GM21786 (cell line): ENCODE data around the gene ST6GALNAC2.
"Not testable (repeated sequence)": the region's sequence is repeated elsewhere in the genome, so short reads cannot be mapped to it uniquely, and the experiment has no call there.

Source experiments
- ATAC-seq: cut with Tn5 transposase; IDR thresholded peaks from one replicate; pipeline ENCODE4 v1.9.1; 2021; ENCODE audit not compliant: unreplicated experiment

The ST6GALNAC2 gene

DNA sequence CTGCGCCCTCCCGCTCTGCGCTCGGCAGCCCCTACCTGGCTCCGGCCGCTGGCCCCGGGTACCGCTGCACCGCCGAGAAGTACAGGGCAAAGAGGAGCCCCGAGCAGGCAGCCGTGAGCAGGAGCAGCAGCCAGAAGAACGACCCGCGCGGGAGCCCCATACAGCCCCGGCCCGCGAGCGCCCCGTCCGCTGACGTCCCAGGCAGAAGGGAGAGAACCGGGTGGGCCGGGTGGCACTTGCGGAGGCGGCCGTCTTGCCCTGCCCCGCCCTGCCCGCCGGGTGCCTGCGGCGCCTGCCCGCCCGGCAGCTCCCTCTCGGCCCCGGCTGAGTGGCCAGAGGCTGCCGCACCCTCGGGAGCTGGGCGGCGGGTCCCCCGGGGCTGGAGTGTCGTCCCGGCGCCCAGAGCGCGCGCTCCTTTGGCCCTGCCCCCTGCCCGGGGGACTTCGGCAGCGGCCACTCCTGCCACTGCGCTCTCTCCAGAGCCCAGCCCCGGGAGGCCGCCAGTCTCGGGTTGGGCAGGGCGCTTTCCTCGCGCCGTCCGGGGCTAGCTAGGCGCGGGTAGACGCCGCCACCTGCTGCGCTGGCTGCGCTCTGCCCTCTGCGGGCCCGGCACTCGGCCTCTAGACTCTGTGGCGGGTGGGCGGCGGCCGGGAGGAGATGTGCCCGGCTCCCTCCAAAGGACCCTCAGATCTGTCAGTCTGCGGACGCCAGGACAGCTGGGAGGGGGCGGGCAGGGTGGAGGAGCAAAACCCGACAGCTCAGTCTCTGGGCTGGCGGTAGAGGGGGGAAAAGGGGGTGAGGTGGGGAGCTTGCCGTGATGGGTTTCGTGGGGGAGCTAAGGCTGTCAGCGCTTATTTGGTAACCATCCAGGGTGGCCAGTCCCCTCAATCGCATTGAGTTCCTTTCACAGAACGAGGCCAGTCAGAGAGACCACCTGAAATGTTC is at the start of gene ST6GALNAC2:
TSS of gene ST6GALNAC2 (minus strand) at position 212 of the 945 bp plus-strand sequence. CDS start at position 160, 52 bp downstream.
- ATAC-seq: no peak

DNA sequence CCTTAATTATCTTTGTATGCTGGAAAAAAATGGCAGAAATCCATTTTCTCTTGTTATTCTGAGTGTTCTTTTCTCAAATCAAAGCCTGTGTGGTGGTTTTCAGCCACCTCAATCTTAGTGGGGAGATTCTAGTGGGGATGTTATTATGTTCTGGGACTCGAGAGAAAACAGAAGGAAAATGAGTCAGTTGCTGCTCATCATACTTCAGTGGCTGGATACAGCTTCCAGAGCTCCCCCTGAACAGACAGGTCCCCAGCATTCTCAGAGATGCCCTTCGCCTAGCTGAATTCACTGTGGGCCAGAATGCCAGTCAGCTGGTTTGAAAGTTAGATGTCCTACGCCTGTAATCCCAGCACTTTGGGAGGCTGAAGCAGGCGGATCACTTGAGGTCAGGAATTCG is 49.4 kb upstream of the ST6GALNAC2 start:
- ATAC-seq: no peak

DNA sequence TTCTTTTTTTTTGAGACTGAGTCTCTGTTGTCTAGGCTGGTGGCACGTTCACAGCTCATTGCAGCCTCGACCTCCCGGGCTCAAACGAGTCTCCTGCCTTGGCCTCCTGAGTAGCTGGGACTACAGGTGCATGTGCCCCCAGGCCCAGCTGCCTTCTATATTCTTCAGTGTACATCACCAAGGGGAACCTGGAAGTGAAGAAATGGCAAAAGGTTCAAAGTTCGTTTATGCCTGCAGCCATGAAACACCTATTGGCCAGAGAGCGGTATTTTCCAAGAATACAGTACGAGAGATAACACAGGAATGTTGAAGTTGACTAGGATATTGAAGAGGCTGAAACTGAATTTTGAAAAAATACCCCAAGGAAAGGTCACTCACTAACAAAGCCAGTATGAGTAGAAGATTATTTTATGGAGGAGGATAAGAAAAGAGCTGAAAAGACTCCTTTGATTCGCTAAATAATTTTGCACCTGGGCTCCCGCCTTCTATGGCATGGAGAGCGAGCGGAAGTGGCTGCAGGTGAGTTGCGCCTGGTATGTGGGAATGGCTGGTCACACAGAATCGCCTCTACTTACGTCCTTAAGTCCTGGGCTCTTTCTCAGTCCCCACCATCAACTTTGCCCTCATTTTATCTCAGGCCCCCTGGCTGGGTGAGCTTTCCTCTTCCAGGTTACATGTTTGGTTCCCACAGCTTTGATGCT is 48.1 kb upstream of the ST6GALNAC2 start:
- no peak for ATAC-seq

DNA sequence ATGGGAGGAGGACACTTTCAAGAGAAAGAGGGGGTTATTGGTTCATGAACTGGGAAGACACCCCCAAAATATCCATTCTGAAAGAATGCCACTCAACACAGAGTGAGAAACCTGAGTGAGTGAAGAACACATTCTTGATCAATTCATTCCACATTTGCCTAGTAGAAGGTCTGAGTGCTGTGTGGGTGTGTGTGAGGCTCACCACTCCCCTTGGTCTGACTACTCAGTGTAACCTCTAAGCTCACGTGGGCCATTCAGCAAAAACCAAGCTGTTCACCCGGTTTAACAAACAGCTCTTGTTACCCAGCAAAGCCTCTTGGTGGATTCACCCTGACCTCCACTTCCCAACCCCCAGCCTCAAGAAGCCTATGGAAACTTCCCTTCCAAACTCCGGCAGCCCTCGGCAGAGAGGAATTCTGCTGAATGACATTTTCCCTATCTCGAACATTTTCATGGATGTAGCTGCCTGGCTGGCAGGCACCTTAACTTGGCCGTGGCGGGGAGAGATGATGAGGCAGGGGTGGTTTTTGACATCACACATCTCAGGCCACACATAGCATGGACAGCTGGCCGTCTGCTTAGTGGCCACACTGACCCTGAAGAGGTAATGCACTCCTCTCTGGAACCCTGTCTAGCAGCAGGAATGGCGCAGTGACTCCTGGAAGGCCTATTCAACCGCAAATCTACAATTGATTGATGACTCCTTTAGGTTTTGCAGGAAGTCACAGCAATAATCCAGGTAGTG is 46.3 kb upstream of the ST6GALNAC2 start:
- ATAC-seq: no peak

DNA sequence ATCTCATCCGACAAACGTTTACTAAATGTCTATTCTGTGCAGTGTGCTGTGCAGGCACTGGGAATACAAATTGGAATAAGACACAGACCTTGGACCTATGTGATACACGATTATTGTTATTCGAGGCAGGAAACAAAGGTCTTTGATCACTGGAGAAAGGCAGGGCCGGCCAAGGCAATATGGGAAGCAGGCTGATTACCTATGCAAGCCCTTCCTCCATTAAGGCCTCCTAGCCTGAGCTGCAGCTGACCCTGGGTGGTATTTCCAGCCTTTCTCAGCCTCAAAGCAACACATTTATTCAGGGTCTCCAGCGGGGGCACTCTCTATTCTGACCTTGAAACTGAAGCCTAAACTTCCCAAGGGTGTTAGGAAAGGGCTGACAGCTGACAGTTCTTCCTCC is 44.5 kb upstream of the ST6GALNAC2 start:
- no peak for ATAC-seq

DNA sequence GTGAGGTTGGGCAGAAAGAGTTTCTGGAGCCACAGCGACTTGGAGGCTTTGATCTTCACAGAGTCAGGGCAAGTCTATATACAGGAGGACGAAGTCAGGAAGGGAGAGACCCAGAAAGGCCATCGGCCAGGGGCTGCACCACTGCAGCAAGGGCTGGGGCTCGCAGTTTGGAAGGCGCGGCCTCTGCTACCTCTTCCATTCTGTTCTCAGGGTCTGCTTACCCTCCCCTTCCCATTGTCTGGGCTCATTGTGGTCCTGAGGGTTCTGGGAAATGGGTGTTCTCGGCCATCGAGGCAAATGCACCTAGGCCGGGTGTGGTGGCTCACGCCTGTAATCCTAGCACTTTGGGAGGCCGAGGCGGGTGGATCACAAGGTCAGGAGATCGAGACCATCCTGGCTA is 41.9 kb upstream of the ST6GALNAC2 start:
- no peak for ATAC-seq

DNA sequence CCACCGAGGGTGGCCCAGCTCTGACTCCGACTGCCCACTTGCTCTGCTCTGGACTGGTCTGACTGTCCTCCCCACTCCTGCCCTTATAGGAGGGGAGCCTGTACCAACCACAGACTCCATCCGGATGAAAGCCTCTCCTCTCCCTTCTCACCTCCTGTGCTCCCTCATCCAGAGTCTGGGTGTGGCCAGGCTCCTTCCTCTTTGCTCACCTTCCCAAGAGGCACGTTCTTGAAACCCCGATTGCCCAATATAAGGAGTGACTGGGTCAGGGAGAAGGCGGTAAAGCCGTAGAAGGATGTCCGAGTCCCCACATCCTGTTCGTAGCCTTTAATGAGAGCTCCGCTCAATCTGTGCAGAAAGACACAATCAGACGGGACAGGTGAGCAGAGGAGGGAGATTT is 40.8 kb upstream of the ST6GALNAC2 start:
- ATAC-seq: no peak

DNA sequence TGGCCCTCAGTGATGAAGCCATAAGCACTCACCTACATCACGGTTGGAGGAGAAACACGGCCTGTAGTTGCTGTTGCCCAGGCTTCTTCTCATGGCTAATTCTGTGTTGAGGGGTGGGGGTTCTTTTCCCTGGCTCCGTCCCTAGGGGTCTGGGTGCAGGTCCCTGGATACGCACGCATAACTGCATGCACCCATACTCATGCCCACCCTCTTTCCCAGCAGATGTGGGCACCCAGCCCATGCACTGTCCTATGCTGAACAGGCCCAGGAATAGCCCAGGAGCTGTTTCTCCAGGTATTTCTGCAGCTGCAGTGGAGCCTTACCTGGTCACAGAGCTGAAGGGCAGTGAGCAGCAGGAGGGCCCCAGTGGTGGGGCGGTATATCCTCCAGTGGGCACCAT is 39.8 kb upstream of the ST6GALNAC2 start:
- no peak for ATAC-seq

DNA sequence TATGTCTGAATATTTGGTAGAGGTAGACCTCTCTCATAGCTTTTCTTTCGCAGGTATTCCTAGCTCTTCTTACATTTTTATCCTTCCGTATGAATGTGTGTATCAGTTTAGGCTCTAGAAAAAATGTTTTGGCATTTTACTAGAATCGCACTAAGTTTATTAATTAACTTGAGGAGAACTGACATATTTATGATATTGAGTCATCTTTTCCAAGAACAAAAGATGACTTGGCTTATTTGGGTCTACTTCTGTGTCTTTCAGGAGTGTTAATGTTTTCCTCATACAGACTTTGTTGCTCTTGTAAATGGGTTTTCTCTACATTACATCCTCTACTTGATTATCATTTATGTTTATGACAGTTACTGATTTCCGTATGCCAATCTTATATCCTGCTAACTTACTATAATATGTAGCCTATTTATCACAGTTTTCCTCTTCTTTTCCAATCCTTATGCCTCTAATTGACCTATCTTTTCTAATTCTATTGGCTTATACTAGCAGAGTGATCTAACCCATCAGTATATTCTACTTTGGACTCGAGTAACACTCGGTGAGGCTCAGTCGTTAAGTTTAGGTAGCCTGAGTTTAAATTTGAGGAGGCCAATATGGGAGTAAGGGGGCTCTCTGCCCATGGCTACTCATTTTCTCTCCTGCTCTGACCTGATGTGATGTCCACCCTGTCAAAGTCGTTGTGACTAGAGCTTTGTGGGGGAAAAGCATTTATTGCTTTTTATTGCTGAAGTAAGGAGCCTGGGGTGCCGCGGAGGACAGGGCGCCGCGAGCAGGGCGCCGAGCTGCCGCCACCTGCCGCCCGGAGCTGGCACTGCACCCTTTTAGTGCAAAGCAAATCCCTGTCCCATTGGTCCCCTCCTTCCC is 37.8 kb upstream of the ST6GALNAC2 start:
- ATAC-seq: no peak

DNA sequence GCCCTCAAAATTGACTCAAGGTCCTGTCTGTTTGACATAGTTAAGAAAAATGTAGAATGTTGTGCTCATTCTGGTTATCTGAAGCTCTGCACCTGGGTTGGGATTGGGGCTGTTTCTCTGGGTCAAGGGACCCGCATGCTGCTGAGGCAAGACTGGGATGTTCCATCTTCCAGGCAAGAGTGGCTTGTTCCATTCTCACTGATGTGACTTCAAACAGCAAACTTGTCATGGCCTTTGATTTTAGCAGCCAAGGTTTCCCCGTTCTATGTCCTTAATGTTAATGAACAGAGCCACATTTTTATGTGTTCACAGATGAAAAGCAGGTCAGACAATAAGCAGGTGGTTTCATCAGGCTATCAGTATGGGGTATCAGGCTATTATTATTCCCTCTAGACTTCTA is 32.2 kb upstream of the ST6GALNAC2 start:
- no peak for ATAC-seq

DNA sequence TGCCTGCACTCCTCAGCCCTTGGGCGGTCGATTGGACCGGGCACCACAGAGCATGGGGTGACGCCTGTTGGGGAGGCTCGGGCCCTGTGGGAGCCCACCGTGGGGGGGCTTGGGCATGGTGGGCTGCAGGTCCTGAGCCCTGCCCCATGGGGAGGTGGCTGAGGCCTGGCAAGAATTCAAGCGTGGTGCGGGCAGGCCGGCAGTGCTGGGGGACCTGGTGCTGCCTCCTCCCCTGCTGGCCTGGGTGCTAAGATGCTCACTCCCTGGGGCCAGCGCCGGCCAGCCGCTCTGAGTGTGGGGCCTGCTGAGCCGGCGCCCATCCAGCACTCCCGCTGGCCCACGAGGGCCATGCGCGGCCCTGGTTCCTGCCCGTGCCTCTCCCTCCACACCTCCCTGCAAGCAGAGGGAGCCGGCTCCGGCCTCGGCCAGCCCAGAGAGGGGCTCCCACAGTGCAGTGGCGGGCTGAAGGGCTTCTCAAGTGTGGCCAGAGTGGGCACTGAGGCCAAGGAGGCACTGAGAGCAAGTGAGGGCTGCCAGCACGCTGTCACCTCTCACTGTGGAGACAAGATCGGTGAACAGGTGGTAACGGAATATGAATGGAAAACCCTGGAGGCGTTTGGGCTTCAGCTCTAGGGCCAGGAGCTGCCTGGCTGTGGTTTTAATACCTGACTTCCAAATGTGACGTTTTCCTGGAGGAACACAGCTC is 29.4 kb upstream of the ST6GALNAC2 start:
- no peak for ATAC-seq

DNA sequence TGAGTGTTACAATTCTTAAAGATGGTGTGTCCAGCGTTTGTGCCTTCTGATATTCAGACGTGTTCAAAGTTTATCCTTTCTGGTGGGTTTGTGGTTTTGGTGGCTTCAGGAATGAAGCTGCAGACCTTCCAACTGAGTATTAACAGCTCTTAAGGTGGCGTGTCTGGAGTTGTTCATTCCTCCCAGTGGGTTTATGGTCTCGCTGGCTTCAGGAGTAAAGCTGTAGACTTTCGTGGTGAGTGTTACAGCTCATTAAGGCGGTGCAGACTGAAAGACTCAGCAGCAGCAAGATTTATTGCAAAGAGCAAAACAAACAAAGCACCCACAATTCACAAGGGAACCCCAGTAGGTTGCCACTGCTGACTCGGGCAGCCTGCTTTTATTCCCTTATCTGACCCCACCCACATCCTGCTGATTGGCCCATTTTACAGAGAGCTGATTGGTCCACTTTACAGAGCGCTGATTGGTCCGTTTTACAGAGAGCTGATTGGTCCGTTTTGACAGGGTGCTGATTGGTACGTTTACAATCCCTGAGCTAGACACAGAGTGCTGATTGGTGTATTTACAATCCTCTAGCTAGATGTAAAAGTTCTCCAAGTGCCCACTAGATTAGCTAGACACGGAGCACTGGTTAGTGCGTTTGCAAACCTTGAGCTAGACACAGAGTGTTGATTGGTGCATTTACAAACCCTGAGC is 28.6 kb upstream of the ST6GALNAC2 start:
- ATAC-seq: not testable (repeated sequence)

DNA sequence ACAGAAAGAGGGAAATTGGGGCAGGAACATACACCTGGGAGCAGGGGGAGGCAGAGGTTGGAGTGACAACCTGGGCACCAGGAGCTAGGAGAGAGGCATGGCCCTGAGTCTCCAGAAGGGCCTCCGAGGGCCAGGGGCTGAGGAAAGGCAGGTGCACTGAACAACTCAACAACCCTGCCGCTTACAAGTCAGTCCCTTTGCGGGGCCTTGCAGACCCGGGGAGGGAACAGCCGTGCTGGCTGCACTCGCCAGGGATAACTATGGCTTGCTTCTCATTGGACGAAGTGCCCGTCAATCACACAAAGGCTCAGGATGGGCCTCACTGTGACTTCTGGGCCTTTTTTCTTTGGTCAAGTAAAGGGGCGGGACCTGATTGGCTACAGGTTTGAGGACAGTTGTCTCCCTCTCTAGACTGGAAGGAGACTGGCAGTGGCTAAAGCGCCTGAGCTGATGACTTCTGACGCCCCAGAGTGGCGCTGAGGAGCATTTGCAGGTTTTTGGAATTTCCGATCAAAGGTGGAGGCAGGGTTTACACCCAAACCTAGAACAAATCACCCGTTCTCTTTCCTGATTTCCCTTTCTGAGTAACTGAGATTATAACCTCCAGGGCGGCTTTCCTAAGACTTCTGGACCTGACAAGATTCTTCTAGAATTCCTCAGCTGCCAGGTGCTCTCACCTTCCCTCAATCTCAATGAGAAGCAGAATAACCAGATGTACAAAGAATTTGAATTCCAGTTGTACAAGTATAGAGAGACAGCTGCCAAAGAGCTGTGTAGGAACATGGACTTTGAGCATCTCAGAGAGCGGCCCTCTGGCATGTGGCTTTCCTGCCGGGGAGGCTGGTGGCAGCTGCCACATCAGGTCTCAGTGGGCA is 27.6 kb upstream of the ST6GALNAC2 start:
- no peak for ATAC-seq

DNA sequence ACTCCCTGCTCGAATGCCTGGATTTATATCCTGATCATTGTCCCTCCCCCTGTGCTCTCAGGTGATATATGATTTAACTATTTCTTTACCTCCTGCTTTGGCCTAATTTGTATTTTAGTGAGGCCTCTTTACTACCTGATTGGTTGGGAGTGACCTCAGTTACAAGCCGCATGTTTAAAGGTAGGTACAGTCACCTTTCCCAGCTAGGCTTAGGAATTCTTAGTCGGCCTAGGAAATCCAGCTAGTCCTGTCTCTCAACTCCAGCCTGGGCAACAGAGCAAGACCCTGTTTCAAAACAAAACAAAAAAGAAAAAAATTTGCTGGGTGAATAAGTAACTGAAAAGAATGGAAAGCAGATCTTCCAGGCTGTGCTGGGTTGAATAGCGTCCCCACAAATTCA is 26.8 kb upstream of the ST6GALNAC2 start:
- no peak for ATAC-seq

DNA sequence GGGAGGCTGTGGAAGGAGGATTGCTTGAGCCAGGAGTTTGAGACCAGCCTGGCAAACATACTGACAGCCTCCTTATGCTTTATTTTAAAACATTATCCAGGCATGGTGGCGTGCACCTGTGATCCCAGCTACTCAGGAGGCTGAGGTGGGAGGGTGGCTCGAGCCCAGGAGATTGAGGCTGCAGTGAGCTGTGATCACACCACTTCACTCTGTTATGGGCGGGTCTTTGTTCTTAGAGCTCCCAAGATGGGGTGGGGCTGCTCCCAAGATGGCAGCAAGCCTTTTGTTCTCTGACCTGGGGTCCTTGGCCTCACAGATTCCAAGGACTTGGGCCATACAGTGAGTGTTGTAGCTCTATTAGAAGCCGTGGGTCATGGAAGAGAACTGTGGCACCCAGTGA is 26.1 kb upstream of the ST6GALNAC2 start:
- no peak for ATAC-seq

DNA sequence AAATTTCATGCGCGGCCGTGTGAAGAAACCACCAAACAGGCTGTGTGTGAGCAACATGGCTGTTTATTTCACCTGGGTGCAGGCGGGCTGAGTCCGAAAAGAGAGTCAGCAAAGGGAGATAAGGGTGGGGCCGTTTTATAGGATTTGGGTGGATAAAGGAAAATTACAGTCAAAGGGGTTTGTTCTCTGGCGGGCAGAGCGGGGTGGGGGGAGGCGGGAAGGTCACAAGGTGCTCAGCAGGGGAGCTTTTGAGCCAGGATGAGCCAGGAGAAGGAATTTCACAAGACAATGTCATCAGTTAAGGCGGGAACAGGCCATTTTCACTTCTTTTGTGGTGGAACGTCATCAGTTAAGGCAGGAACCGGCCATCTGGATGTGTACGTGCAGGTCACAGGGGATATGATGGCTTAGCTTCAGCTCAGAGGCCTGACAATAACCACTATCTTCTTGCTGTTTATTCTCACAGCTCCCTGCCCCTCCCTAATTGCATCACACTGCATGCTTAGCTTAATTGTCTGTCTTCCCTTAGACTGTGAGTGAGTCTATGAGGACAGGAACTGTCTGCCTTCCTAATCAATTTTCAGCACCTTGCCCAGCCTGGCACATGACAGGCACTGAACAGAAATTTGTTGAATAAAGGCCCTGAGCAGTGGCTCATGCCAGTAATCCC is 25.6 kb upstream of the ST6GALNAC2 start:
- ATAC-seq: not testable (repeated sequence)

DNA sequence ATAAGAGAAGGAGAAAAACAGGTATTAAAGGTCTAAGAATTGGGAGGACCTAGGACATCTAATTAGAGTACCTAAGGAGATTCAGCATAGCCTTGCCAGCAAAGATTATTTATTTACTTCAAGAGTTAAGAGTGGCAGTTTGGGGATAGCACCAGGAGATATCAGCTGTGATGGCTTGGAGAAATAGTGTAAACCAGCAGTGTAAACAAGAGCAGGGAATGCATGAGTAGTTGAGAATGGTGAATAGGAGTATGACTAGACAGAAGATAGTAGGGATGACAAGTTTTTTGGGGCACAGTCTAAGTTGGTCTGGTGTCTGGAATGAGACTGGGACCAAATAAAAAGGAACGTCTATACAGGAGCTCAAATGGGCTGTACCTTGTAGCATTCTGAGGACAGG is 21.0 kb upstream of the ST6GALNAC2 start:
- ATAC-seq: not testable (repeated sequence)

DNA sequence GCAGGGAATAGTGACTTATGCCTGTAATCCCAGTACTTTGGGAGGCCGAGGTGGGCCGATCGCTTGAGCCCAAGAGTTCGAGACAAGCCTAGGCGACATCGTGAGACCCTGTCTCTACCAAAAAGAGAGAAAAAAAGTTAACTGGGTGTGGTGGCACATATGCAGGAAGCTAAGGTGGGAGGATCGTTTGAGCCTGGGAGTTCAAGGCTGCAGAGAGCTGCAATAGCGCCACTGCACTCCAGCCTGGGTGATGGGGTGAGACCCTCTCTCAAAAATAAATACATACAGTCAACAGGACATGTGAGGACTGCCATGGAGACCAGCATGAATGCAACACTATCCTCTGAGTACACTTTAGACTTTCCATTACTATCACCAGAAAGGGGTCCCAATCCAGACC is 15.4 kb upstream of the ST6GALNAC2 start:
- ATAC-seq: no peak
